ENCODE data around the gene PRPF4.
"Not testable (repeated sequence)": the region's sequence is repeated elsewhere in the genome, so short reads cannot be mapped to it uniquely, and the experiment has no call there.

The PRPF4 gene

DNA sequence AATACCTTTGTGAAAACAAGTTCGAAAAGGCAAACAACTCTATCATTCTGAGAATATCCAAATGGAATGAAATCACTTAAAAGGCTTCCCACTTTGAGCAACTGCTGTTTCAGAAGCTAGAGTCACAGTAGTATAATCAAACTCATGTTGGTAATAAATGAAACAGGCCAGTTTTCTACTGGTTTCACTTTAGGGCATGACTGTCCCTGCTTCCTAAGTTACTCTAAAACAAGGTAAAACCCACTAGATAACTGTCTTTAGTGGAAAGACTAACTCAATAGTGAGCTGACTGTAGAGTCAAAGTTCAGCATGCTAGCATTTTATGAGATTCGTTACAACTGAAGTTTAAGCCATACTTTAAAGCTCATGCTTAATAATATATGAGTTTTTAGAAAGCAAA is 6.1 kb upstream of the PRPF4 start:
- DNase-seq: no peak

DNA sequence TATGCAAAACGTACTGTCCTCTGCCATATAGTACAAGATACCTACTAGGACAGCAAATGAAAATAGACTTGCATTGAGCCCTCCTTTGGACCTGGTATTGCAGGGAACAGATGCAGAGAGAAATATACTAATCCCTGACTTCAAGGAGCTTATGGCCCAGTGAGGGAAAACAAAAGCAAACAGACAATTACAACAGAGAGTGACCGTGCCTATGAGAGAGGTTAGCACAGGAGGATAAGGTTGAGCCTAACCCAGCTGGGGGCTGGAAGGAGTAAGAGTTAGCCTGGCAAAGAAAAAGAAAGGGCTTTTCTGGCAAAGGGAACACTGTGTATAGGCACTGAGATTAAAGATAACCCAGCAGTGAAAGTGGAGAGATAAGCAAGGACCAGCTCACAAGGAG is 5.6 kb upstream of the PRPF4 start:
- DNase-seq: no peak

DNA sequence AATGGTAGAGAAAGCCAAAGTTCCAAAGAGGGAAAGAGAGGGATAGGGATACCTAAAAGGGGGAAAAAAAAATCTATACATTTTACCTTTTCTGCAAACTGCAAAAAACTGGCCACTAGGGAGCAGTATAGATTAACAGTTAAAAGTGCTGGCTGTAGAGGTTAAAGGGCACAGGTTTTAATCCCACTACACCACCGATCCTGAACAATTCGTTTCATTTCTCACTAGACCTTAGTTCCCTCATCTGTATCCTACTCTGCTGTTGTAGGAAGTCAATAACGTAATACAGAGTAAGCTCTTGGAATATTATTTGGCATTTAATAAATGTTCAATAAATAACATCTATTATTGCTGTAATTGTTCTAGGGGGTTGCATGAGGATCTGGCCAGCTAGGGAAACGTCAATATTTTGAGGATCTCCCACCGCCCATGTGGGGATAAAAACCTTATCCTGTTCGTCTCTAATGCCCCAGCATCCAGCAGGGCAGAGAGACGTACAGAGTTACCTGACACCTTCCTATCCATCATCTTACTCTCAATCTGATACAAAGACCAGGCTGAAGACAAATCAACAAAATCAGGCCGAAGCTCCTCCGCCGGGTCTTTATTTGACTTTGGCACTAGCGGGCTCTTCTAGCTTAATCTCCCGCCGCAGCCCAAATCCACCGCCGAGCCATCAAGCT is 843 bp upstream of the PRPF4 start:
- DNase-seq: peak; percentile 69

DNA sequence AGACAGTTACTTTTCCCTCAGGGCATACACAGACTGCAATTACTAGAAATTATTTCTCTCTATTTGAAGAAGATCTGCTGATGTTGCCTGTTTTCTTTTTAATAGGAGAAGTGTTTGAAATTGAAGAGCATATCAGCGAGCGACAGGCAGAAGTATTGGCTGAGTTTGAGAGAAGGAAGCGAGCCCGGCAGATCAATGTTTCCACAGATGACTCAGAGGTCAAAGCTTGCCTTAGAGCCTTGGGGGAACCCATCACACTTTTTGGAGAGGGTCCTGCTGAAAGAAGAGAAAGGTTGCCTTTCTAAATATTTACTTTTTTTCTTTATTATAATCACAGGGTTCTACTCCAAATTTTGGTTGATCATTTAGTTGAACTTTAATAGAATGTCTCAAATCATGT is 3.4 kb downstream of the PRPF4 start:
- DNase-seq: no peak

DNA sequence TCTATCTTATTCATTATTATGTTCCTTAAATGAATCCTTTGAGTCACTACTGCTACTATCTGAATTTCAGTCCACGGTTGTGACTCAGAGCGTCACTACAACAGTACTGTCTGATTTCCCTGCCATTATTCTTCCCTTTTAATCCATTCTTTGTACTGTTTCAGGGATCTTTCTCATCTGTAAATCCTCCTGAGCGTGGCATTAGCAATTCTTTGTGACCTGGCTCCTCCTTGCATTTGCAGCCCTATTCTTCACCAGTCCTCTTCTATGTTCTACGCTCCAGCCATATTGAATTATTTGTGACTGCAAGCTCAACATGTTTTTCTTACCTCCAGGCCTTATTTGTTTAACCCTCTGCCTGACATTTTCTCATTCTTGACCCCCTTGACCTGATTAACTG is 5.9 kb downstream of the PRPF4 start:
- no peak for DNase-seq

DNA sequence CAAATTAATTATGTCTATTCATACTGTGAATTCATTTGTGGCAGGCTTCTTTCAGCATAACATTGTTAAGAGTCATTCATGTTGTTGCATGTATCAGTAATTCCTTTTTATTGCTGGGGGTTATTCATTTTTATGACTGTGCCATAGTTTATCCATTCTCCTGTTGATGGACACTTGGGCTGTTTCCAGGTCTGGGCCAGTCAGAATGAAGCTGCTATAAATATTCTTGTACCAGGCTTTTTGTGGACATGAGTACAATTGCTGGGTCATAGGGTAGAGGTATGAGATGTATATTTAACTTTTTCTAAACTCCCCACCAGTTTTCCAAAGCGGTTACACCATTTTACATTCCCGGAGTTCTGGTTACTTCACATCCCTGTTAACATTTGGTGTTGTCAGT is 13.6 kb downstream of the PRPF4 start:
- DNase-seq: no peak

DNA sequence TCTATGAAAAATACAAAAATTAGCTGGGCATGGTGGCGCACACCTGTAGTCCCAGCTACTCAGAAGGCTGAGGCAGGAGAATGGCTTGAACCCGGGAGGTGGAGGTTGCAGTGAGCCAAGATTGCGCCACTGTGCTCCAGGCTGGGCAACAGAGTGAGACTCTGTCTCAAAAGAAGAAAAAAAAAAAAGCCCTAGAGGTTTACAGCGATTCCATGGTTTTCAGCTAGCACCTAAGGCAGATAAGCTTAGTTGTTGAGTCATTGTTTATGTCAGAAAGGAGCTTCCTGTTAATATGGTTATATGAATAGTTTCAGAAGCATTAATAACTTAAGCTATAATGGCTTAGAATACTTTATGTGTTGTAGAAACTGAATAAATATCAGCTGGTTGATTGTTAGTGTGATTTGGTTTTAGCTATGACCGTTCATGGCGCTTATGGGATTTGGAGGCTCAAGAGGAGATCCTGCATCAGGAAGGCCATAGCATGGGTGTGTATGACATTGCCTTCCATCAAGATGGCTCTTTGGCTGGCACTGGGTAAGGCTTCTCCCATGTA is 14.7 kb downstream of the PRPF4 start:
- DNase-seq: no peak

DNA sequence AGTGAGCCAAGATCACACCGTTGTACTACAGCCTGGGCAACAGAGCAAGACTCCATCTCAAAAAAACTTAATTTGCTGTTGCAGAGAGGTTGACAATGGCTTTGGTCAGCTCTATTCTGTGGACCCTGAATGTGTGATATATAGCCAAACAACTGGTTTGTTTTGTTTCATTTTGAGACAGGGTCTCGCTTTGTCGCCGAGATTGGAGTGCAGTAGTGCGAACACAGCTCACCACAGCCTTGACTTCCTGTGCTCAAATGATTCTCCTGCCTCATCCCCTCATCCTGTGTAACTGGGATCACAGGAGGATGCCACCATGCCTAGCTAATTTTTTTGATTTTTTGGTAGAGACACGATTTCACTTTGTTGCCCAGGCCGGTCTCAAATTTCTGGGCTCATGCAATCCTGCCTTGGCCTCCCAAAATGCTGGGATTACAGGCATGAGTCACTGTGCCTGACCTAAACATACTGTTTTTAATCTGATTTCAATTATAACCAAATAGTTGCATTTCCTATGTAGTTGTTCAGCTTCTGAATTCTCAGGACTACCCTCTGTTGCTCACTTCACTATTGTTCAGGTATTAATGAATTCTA is 17.9 kb downstream of the PRPF4 start:
- DNase-seq: no peak

DNA sequence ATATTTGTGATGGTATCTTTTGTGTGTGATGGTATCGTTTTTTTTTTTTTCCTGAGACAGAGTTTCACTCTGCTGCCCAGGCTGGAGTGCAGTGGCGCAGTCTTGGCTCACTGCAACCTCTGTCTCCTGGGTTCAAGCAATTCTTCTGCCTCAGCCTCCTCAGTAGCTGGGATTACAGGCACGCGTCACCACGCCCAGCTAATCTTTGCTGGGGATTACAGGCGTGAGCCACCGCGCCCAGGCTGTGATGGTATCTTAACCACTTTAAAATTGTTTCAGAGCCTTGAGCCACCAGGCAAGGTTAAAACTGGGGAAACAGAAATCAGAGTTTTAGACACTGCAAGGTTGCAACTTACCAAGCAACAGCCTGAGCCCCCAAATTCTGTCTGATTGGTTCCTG is 20.8 kb downstream of the PRPF4 start:
- not testable (repeated sequence) for DNase-seq

DNA sequence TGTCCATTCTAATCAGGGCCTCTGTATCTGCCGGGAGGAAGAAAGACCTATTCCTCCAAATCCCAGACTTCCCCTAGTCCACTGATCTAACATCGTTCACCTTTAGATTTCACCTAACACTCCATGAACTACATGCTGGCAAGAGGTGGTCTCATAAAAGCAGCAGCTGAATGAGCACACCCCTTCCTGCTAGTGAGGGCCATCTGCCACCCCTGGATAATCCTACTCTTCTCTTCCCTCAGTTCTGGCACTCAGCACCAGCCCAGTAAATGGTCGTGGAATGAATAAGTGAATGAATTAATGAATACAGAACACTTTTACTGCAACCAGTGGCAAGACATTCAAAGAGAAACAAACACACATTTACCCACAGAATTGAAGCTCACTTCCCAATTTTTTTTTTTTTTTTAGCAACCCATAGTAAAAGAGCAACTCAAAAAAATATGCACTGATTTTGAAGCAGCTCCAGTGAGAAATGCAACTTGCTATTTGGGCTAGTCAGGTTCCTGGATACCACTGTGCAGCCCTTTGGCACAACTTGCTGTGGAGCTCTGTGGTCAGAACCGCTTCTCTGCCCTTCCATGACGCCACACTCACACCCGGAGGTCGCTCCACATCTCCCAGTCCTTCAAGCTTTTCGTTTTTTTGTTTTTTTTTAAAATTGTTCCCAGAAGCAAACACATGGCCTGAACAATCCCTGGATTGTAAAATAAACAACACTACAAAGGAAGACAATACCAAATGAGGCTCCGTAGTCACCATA is 21.5 kb downstream of the PRPF4 start:
- no peak for DNase-seq

DNA sequence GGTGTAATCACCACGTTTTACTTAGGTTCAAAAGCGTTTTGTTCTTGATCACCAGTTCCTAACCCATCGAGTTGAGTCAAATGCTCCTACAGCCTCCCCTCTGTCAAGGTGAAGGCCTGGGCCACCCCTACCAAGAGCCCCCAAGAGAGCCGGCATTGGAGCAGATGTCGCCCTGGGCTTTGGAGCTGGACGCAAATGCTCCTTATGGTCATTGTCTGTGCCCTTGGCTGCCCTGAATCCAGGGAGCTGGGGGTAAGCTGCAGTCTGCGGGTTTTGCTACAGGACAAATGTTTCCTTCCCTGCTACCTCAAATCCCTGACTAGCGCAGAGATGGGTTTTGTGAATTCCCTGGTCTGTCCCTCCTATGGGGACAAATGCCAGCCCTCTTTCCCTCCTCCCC is 22.9 kb downstream of the PRPF4 start:
- no peak for DNase-seq

DNA sequence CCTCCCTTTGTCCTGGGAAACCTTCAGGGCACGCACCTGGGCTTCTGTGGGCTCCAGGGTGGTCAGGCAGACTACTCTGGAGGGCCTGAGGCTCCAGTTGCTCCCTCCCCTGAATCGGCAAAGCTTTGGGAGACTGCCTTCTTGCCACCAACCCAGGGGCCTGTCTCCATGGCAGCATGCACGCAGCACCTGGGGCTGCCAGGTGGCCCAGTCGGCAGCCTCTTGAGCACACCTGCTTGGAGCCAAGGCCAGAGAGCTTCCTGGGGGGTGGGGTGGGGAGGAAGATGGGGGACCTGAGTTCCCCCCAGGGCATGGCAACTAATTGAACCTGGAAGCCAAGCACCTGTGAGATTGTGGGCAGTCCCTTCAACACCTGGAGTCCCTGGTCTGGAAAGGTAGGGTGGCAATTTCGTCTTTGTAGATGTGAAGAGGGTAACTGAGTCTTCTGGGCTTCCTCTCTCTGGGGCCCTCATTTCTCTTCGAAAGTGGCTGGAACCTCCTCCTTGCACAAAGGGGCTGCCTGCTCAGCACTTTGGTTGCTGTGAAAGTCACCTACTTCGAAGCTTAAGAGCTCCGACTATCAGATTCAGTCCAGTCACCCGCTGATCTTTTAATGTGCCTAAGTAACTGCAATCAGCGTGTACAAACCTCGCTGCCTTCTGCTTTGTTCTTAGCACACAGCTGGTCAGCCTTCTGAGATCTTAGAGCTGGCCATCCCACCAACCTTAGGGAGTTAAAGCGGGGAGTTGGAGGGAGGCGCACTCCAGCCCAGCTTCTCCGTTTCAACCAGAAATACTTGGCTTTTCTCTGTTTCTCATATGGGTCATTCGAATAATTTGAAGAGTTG is 23.7 kb downstream of the PRPF4 start:
- DNase-seq: peak; percentile 86

DNA sequence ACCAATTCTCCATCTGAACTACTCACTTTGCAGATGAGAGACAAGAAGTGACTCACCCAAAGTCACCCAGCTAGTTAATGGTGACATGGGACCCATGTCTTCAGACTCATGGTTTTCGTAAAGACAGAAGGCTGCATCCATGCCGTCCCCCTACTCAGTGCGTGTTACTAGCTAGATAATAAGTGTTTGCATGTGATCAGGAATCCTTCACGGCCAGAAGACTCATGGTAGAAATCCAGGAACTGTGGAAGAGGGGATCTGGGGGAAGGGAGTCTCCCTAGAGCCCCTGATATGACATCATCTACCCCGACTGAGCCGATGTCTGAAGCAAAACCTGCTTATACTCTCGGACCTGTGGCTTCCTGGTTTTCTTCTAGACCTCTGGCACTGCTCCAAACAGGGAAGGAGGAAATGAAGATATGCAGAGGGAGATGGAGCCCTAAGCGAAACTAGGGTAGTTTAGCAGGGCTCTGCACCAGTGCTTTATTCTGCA is 24.4 kb downstream of the PRPF4 start:
- DNase-seq: no peak

DNA sequence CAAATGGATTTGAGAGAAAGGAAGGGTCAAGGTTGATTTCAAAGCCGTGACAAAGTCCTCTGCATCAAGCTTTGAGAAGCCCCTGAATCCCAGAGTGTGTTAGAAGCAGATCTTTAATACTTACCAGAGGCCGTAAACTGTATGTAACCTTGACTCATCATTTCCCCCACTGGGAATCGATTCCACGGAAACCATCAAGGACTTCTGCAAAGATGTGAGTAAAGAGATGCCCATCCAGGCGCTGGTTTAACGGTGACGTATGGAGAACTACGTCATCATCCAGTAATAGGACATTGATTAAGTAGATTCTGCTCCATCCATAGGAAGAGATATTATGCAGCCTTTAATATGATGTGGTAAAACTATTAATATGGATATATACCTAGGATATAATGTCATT is 26.1 kb downstream of the PRPF4 start:
- DNase-seq: no peak

DNA sequence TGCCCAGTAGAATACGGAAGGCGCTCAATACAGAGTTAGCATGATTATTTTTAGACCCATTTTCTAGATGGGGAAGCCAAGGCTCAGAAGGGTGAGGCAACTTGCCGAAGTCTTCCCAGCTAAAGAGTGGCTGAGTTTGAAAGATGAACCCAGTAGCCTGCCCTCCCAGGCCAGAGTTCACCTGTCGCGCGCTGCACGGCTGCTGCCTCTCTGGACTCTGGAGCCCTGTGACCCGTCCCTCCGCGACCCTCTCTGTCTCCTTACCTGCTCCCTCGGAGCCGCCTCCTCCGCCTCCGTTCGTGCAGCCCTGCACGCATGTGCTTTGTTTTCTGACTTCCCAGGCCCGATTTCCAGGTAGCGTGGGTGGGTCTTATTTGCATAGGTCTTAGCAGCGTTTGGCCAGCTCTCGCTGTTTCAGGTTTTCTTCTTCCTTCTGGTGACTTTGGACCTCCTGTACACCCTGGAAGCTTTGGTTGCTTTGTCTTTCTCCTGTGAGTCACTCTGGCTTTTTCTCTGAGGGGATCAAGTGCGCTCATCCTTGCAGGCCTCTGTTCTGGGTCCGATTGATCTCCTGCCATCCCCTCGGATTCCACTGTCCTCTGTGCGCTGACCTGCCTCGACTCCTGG is 27.4 kb downstream of the PRPF4 start, which contains the start of gene RNF183:
Gene RNF183 (minus strand): TSS at position 585 of the 627 bp plus-strand sequence. CDS start 5,192 bp downstream, outside the sequence.
- no peak for DNase-seq

DNA sequence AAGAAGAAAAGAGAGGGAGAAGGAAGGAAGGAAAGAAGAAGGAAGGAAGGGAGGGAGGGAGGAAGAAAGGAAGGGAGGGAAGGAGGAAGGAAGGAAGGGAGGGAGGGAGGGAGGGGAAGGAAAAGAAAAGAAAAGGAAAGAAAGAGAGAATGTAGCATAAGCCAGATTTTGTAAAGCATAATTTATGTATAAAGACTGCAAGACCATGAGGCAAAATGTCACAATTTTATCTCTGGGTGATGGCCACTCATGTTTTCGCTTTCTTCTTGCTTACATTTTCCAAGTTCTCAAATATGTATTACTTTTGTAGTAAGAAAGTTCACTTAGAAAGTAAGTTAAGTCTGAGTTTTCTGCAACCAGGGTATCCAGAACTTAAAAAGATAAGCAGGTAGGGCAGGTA is 31.1 kb downstream of the PRPF4 start:
- no peak for DNase-seq

DNA sequence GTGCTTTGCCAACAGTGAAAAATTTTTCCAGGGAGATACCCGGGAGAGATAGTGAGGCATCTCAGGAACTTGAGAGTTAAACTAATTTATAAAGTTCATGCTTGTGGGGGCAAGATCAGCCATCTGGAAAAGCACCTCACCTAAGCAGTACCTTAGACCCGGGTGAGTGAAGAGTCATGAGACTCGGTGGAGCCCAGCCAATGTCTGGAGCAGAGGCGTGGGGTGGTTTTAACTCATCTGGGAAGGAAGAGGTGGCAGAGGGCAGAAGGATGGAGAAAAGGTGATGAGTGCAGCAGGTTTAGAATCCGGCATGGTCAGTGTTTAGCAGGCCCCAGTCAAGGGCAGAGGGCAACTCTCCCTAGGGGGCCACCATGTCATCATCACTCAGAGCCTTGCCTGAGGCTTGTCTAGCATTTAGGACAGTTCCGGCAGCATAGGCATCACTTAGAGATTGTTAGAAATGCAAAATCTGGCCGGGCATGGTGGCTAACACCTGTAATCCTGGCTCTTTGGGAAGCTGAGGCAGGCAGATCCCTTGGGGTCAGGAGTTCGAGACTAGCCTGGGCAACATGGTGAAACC is 32.0 kb downstream of the PRPF4 start:
- DNase-seq: no peak

DNA sequence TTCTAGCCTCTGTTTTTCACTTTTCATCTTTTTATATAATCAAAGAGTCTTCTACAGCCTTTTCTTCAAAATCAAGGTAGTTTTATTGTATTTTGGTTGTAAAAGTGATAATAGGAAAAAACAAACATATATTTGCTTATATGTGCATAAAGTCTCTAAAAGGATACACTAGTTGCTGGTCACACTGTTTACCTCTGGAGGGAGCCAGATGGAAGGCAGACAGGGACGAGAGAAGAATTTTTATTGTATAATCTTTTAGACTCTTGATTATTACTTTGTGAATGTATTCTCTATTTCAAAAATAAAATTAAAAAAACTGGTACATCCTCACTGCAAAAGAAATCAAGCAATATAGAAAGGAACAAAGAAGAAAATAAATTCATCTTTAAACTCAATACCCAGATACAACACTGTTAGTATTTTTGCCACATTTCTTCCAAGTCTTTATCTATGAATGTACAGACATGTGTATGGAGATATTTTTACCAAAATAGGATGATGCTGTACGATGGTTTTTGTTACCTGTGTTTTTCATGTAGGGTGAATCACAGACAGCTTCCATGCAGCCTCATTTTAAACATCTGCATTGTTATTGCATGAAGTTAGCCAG is 33.9 kb downstream of the PRPF4 start:
- no peak for DNase-seq

DNA sequence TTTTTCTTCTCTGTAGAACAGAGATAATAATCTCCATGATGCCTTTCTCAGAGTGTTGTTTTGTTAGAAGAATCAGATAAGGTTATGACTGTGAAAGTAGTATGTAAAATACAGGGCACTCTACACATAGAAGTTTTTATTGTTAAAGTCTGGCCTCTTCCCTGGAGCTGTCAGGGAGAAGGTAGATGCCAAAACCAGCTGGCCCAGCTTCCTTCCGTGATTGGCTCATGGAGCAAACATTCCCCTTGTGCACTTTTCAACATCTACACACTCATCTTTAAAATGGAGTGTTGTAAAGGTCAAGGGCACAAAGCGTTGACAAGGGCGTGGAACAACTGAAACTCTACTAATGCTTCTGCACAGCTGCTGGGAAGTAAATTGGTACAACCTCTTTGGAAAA is 35.1 kb downstream of the PRPF4 start:
- no peak for DNase-seq

DNA sequence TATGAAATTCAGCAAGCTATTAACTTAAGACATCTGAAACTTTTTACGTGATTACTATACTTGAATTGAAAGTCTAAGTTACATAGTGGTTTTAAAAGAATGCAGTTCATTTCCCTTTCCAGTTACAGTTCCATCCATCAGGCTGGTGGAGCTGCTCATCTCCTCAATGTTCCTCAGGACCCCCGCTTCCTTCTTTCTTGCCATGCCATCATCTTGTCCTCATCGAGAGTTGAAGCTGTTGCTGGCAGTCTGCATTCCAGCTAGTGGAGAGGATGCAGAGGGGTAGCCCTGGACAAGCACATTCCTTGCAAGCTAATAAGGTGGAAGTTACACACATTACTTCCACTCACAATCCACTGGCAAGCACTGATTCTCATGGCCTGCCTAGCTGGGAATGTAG is 36.5 kb downstream of the PRPF4 start:
- no peak for DNase-seq

DNA sequence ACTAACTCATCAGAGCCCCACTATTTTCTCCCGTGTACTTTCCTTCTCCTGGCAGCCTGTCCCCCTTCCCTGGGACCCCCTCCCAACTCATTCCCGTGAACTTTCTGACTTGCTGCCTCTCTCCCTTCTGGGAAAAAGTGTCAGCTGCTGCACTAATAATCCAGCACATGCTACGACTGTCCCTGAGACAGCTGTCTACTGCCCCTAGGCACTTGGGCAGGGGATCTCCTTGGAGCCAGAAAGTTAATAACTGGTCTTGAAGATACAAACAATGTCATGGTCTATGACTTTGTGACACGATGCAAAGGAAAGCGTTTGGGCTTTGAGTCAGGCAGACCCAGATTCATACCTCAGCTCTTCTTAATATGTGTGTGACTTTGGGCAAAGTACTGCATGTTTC is 37.8 kb downstream of the PRPF4 start:
- DNase-seq: no peak

Measured in COR-L47 (cell line).